Activated naive CD8-positive, alpha-beta T cell treated with anti-CD3 and anti-CD28 coated beads for 36 hours (primary cell): ENCODE data around the gene ALKBH5. TPM values are rescaled to one million over a fixed set of nuclear protein-coding genes. Genes with fewer than 3 reads are reported as not detected.

ENCODE experiments used
- DNase-seq: peaks from one replicate; pipeline ENCODE4 v3.0.0; 2021
- H3K27ac Mint-ChIP-seq: one replicate; pipeline ENCODE4 v1.8.0; 2022; ENCODE audit warnings: mild to moderate bottlenecking, moderate library complexity, mixed read lengths
- H3K27me3 Mint-ChIP-seq: one replicate; pipeline ENCODE4 v1.8.0; 2022; ENCODE audit warnings: mild to moderate bottlenecking, mixed read lengths
- H3K36me3 Mint-ChIP-seq: one replicate; pipeline ENCODE4 v1.8.0; 2021; ENCODE audit warnings: mild to moderate bottlenecking, mixed read lengths
- H3K4me1 Mint-ChIP-seq: one replicate; pipeline ENCODE4 v1.8.0; 2021; ENCODE audit warnings: mixed read lengths
- H3K4me3 Mint-ChIP-seq: one replicate; pipeline ENCODE4 v1.8.0; 2022; ENCODE audit warnings: mild to moderate bottlenecking, moderate library complexity, mixed read lengths
- H3K9me3 Mint-ChIP-seq: one replicate; pipeline ENCODE4 v1.8.0; 2022; ENCODE audit warnings: mixed read lengths
- total RNA-seq, 2 experiments: library from RNA; stranded (reverse); gene quantifications; one replicate each; pipeline ENCODE4 v1.2.3, GENCODE V29; 2021

ALKBH5 gene
- total RNA-seq, 2 experiments from 2014 or later: 163 TPM

DNA sequence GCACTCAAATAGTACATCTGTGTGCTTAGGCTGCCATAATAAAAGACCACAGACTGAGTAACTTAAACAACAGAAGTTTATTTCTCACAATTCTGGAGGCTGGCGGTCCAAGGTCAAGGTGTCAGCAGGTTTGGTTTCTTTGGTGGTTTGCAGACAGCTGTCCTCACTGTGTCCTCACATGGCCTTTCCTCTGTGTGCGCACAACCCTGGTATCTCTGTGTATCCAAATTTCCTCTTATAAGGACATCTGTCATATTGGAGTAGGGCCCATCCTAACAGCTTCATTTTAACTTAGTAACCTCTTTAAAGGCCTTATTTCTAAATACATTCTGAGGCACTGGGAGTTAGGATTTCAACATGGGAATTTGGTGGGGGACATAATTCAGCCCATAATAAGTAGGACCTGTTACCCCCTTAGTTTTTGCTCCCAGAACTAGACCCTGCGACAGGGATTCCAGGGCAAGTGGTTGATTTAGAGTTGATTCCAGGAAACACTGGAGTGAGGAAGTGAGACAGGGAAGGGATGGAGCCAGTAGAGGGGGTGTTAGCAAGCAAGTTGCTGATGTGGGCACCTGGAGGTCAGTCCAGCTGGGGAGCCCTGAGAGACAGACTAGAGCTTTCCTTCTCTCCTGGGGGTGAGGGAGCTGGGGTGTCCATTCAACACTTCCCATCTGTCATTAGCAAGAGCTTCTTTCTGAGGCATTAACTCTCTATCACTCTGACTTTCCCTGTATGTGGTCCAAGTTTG, 10.9 kb upstream of the ALKBH5 start:
- Mint-ChIP-seq H3K4me1 (no peaks in the 10 kb centered on the region), H3K9me3 (no peaks in the 10 kb centered on the region), H3K36me3 (no peaks in the 10 kb centered on the region), H3K27me3 (no peaks in the 10 kb centered on the region), H3K4me3 (no peak overlapping the region), H3K27ac (no peak overlapping the region)
- DNase-seq: no peak

DNA sequence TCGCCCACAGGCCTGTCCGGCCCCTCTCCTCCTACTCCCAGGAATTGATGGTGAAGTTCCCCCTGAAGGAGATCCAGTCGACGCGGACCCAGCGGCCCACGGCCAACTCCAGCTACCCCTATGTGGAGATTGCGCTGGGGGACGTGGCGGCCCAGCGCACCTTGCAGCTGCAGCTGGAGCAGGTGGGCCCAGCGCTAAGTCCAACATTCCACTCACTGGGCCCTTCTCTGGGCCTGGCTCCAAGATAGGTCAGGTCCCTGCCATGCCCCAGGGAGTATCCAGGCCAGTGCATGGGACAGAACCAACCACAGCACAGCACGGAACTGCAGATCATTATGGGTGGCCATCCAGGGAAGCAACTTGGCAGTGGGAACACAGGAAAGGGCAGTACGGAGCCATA, 9.9 kb upstream of the ALKBH5 start:
- Mint-ChIP-seq H3K27ac (no peak overlapping the region), H3K4me1 (no peaks in the 10 kb centered on the region), H3K36me3 (no peaks in the 10 kb centered on the region), H3K27me3 (no peaks in the 10 kb centered on the region), H3K9me3 (no peaks in the 10 kb centered on the region), H3K4me3 (no peak overlapping the region)
- DNase-seq: no peak

DNA sequence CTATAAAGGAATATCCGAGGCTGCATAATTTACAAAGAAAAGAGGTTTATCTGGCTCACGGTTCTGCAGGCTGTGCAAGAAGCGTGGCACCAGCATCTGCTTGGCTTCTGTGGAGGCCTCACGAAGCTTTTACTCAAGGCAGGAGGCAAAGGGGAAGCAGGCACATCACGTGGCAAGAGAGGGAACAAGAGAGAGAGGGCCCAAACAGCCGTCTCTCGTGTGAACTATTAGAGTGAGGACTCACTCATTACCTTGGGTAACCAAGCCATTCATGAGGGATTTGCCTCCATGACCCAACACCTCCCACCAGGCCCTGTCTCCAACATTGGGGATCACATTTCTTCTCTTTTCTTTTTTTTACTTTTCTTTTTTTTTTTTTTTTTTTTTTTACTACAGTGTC, 7.5 kb upstream of the ALKBH5 start:
- Mint-ChIP-seq H3K36me3 (no peaks in the 10 kb centered on the region), H3K4me3 (no peak overlapping the region), H3K27ac (no peak overlapping the region), H3K27me3 (no peaks in the 10 kb centered on the region), H3K4me1 (peaks cover 14% of the 10 kb centered on the region), H3K9me3 (no peaks in the 10 kb centered on the region)
- no peak for DNase-seq

DNA sequence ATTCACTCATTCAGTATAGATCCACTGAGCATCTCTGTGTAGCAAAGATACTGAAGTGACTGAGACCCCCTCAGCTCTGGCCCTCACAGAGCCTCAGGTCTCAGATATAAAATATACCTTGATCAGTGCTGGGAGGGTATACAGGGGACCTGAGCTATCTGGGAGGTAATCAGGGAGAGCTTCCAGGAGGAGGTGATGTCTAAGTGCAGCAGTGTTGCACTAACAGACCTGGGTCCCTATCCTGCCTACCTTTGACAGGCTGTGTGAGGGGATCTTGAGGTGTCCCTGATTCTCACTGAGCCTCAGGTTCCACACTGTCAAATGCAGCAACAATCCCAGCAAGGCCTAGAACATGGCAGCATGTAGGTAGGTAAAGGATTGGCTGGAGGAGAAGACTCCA, 6.5 kb upstream of the ALKBH5 start:
- H3K27ac Mint-ChIP-seq: no peak overlapping the region
- no peaks in the 10 kb centered on the region for H3K9me3 Mint-ChIP-seq
- H3K27me3 Mint-ChIP-seq: no peaks in the 10 kb centered on the region
- H3K36me3 Mint-ChIP-seq: no peaks in the 10 kb centered on the region
- H3K4me1 Mint-ChIP-seq: peaks cover 23% of the 10 kb centered on the region
- no peak overlapping the region for H3K4me3 Mint-ChIP-seq
- no peak for DNase-seq

DNA sequence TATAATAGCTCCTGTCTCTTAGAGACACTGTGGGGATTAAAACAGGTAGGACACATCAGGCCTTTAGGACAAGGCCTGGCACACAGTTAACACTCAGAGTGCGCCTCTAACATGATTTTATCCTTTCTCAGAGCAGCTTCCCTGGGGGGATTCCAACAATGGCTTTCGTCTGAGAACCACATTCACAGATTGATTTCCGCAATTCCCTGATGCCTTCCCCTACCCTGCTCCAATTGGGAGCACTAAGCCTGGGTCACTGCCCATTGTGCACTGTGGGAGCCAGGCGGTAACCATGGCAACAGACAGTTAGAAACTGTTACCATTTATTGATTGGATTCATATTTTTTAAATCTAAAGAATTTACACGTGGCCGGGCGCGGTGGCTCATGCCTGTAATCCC, 5.9 kb upstream of the ALKBH5 start:
- no peaks in the 10 kb centered on the region for H3K36me3 Mint-ChIP-seq

DNA sequence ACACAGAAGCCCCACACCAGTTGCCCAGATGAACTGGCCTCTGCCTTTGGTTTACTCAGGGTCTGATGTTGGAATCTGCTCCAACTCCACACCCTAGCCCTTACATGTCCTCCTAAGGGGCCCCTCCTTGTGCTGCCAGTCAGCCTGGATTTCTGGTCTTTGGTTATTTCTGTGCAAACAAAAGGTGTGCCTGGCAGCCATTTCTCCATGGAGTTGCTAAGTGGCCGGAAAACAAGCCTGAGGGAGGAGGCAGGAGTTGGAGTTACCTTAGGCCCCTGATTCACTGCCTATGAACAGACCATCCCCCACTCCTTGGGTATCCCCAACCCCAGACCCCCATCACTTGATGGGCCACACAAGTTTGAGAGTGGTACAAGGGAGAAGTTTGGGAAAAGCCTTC, 4.4 kb upstream of the ALKBH5 start:
- Mint-ChIP-seq H3K27me3 (no peaks in the 10 kb centered on the region), H3K4me3 (no peak overlapping the region), H3K9me3 (no peaks in the 10 kb centered on the region), H3K36me3 (no peaks in the 10 kb centered on the region), H3K27ac (no peak overlapping the region), H3K4me1 (peaks cover 27% of the 10 kb centered on the region)
- DNase-seq: no peak

More for the DNA sequence above, 5.9 kb upstream of the ALKBH5 start:
- Mint-ChIP-seq H3K4me1 (peaks cover 27% of the 10 kb centered on the region), H3K4me3 (no peak overlapping the region), H3K27ac (no peak overlapping the region), H3K27me3 (no peaks in the 10 kb centered on the region), H3K9me3 (no peaks in the 10 kb centered on the region)
- DNase-seq: no peak

DNA sequence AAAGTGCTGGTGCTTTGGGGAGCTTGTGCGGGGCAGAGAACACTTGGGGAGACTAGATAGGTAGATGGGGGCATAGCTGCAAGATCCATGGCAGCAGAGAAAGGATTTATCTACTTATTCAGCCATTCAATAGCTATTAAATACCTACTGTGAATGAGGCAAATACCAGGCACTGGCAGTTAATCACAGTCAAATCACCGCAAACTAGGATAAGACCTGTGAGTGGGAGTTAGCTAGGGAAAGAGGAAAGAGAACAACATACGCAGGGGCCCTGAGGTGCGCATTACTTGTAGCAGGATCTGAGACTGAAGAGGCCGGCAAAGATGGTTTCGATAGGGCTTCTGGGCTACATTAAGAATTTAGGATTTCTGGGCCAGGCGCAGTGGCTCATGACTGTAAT, 3.8 kb upstream of the ALKBH5 start:
- Mint-ChIP-seq H3K4me3 (no peak overlapping the region), H3K27ac (no peak overlapping the region), H3K27me3 (no peaks in the 10 kb centered on the region), H3K4me1 (peaks cover 27% of the 10 kb centered on the region), H3K36me3 (peaks cover 4% of the 10 kb centered on the region), H3K9me3 (no peaks in the 10 kb centered on the region)
- DNase-seq: no peak

DNA sequence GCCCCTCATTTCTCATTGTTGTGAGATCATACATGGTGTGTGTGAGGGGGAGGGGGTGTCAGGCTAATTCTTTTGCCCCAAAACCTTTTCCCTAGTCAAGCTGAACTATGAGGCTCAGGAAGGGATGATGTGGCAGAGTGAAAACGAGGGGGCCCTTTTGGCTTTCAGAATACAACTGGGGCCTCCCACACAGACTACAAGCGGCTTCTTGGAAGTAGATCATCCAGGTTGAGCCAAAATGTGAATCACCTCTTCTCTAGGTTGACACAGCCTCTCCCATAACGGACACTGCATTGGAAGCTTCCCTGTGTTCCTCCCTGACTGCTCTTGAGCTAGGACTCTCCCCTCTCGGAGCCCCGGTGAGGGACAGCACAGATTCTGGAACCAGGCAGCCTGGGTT, 2.3 kb upstream of the ALKBH5 start:
- peak; percentile 53 for DNase-seq
- Mint-ChIP-seq H3K27ac (peak overlapping the region; percentile 97), H3K4me3 (peak overlapping the region; percentile 98), H3K9me3 (no peaks in the 10 kb centered on the region), H3K27me3 (no peaks in the 10 kb centered on the region), H3K4me1 (peaks cover 34% of the 10 kb centered on the region), H3K36me3 (peaks cover 20% of the 10 kb centered on the region)

DNA sequence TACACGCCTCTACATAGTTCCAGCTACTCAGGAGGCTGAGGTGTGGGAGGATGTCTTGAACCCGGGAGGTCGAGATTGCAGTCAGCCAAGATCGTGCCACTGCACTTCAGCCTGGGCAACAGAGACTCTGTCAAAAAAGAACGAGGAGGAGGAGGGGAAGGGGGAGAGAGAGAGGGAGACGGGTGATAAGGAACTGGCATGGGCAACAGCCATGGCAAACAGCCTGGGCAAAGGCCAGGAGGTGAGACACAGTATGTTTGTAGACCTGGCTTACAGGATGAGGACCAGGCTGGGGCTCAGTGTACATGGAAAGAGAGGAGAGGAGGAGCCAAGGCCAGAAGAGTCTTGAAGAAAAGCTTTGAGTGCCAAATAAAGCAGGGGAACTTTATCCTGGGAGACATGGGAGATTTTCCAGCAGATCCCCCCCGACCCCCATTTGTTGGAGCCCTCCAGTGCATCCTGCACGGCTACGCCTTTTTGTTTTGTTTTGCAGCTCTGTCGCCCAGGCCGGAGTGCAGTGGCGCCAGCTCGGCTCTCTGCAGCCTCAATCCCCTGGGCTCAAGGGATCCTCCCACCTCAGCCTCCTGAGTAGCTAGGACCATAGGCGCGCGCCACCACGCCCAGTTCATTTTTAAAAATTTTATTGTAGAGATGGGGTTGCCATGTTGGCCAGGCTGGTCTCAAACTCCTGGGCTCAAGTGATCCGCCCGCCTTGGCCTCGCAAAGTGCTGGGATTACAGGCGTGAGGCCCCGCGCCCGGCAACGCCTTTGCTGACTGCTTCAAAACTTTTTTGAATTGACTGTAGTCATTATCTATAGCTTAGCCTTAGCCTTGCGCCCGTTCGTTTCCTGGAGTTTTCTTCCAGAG, 1.3 kb upstream of the ALKBH5 start:
- Mint-ChIP-seq H3K27ac (peak overlapping the region; percentile 97), H3K9me3 (no peaks in the 10 kb centered on the region), H3K4me1 (peaks cover 43% of the 10 kb centered on the region), H3K4me3 (peak overlapping the region; percentile 98), H3K36me3 (peaks cover 29% of the 10 kb centered on the region), H3K27me3 (no peaks in the 10 kb centered on the region)
- DNase-seq: peak; percentile 6

DNA sequence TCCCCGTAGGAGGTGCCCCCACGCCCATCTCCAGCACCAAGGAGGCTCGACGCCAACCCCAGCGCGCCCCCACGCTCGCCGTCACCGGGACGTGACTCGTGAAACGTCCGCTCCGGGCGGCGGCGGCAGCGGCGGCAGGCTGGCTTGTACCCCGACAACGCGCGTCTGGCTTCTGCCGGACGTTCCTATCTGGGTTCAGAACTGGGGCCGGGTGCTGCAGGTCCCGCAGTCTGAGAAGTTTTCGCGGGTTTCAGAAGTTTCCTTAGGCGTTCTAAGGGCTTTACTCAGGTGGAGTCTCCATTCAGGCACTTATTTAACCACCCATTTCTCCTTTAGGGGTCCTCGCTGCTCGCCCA, 672 bp upstream of the ALKBH5 start:
- H3K36me3 Mint-ChIP-seq: peaks cover 35% of the 10 kb centered on the region
- no peaks in the 10 kb centered on the region for H3K27me3 Mint-ChIP-seq
- H3K4me1 Mint-ChIP-seq: peaks cover 50% of the 10 kb centered on the region
- peak; percentile 86 for DNase-seq
- peak overlapping the region; percentile 98 for H3K4me3 Mint-ChIP-seq
- H3K27ac Mint-ChIP-seq: peak overlapping the region; percentile 97
- H3K9me3 Mint-ChIP-seq: no peaks in the 10 kb centered on the region

DNA sequence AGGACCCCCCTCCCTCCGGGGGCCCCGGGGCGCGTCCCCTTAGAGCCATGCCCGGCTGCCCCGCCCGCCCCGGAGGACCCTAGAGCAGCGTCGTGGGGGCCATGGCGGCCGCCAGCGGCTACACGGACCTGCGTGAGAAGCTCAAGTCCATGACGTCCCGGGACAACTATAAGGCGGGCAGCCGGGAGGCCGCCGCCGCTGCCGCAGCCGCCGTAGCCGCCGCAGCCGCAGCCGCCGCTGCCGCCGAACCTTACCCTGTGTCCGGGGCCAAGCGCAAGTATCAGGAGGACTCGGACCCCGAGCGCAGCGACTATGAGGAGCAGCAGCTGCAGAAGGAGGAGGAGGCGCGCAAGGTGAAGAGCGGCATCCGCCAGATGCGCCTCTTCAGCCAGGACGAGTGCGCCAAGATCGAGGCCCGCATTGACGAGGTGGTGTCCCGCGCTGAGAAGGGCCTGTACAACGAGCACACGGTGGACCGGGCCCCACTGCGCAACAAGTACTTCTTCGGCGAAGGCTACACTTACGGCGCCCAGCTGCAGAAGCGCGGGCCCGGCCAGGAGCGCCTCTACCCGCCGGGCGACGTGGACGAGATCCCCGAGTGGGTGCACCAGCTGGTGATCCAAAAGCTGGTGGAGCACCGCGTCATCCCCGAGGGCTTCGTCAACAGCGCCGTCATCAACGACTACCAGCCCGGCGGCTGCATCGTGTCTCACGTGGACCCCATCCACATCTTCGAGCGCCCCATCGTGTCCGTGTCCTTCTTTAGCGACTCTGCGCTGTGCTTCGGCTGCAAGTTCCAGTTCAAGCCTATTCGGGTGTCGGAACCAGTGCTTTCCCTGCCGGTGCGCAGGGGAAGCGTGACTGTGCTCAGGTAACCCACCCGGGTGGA, 759 bp downstream of the ALKBH5 start:
- Mint-ChIP-seq H3K36me3 (peaks cover 44% of the 10 kb centered on the region), H3K27ac (peak overlapping the region; percentile 88), H3K4me3 (peak overlapping the region; percentile 98), H3K9me3 (no peaks in the 10 kb centered on the region), H3K4me1 (peaks cover 58% of the 10 kb centered on the region), H3K27me3 (no peaks in the 10 kb centered on the region)
- DNase-seq: peak; percentile 65

DNA sequence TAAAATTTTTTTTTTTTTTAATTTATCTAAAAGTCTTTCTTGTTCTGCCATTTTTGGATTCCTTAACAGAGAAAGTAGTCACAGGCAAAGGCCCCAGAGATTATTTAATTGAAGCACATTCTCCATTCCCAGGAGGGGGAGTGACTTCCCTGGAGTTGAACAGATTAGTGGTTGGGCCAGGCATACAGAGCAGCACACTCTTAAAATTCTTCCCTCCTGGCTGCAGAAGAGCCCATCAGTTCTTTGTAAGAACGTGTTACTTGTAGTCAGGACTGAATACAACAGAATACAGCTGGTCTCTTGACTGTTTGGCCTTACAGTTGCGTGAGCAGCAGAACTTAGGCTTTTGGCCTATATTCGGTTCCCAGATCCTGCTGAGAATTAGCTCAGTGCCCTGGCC, 1.8 kb downstream of the ALKBH5 start:
- H3K4me3 Mint-ChIP-seq: peak overlapping the region; percentile 98
- no peak for DNase-seq
- H3K9me3 Mint-ChIP-seq: no peaks in the 10 kb centered on the region
- peaks cover 60% of the 10 kb centered on the region for H3K4me1 Mint-ChIP-seq
- H3K27ac Mint-ChIP-seq: no peak overlapping the region
- no peaks in the 10 kb centered on the region for H3K27me3 Mint-ChIP-seq
- H3K36me3 Mint-ChIP-seq: peaks cover 52% of the 10 kb centered on the region

DNA sequence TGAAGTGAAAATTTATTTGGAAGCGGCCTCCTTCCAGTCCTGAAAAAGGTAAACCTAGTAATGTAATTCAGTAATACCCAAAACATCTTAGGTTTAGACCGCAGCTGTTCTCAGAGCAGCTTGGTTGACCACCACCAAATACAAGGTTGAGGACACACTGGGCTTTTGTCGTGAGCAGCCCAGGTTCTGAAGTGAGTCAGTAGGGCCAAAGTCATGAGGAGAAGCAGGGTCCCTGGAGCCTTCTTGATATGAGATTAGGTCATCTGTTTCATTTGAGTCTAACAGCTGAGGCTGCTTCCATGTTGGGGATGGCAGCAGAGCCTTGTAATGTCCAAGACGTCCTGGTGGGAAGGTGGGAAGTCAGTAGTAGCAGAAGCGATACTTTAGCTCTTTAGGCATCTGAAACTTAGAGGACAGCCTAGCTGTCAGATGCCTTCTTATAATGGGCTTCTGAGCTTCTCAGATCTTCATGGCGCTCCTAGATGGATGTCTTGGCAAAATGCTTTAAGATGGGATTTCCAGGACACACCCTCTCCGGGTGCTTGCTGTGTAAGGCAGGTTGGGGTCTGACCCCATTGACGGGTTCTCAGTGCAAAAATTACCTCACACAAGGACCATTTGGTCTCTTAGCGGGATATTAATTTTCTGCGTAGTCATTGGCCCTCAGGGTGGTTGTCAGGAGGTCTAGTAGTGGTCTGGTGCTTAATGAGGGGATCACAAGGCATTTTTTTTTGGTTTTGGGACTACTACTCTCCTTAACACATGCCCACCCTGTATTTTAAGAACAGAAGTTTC, 2.4 kb downstream of the ALKBH5 start:
- Mint-ChIP-seq H3K27me3 (no peaks in the 10 kb centered on the region), H3K27ac (peak overlapping the region; percentile 70), H3K4me3 (peak overlapping the region; percentile 98), H3K4me1 (peaks cover 60% of the 10 kb centered on the region), H3K9me3 (no peaks in the 10 kb centered on the region), H3K36me3 (peaks cover 56% of the 10 kb centered on the region)
- no peak for DNase-seq

DNA sequence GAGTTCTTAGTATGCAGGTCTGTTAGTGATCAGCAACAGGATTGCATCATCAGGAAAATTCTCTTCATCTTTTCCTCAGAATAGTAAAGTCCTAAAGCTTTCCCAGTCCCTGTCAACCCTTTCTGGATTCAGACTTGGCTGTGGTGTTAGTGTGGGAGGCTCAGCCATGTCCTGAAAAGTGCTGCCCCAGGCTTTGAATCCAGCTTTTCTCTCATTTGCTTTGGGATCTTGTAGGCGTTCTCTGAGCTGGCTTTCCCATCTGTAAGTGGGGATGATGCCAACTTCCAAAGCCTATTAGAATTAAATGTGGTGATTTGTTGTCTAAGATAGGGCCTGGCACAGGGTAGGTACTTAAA, 3.0 kb downstream of the ALKBH5 start:
- Mint-ChIP-seq H3K9me3 (no peaks in the 10 kb centered on the region), H3K27ac (peak overlapping the region; percentile 70), H3K4me1 (peaks cover 60% of the 10 kb centered on the region), H3K4me3 (peak overlapping the region; percentile 98), H3K36me3 (peaks cover 56% of the 10 kb centered on the region), H3K27me3 (no peaks in the 10 kb centered on the region)
- DNase-seq: no peak
